ENCODE results near the gene SBF2. TPM values are rescaled to one million over a fixed set of nuclear protein-coding genes. Genes with fewer than 3 reads are reported as not detected.

SBF2 gene
- total RNA-seq, 2 experiments from 2014 or later = 14.2 to 15.2 TPM

GRCh38 chr11:9752091-9752490, 541.9 kb downstream of the SBF2 start:
- DNase-seq (no peak), ATAC-seq (ENCODE audit: poor library complexity) (no peak)
- H3K27ac ChIP-seq (ENCODE audit: low read depth in 1 of 2, low read length in 2 of 2) = no peak overlapping the region
- intact Hi-C loops (cut with DNase I, micrococcal nuclease) = loop anchor here (10.0 kb wide), 3 partner anchors 453 to 793 kb away; partner anchors contain the start of genes AMPD3 (in 1 of the 2) and RNF141 (in 1 of the 2)
- Mint-ChIP-seq H3K4me1 (ENCODE audit: low read depth) (no peaks in the 10 kb centered on the region), H3K4me3 (no peak overlapping the region), H3K36me3 (ENCODE audit: low read depth) (no peaks in the 10 kb centered on the region), H3K9me3 (no peaks in the 10 kb centered on the region), H3K27ac (no peak overlapping the region), H3K27me3 (no peaks in the 10 kb centered on the region)
- no peak overlapping the region for H3K4me3 ChIP-seq (ENCODE audit: low read length)
- H3K27me3 ChIP-seq (ENCODE audit: control insufficient read depth in 1 of 2, insufficient read depth in 2 of 2, low read length in 2 of 2) = no peaks in the 10 kb centered on the region
- CTCF ChIA-PET = no interaction called here
- H3K36me3 ChIP-seq (ENCODE audit: insufficient read depth, low read length) = no peaks in the 10 kb centered on the region
- H3K4me1 ChIP-seq (ENCODE audit: insufficient read depth, low read length) = peaks cover 3% of the 10 kb centered on the region
- H3K9me3 ChIP-seq (ENCODE audit: control insufficient read depth in 1 of 2, insufficient read depth in 1 of 2, low read length in 2 of 2) = no peaks in the 10 kb centered on the region
- POLR2A ChIA-PET = no interaction called here
- TF ChIP-seq CTCF (IDR thresholded peaks at IDR 0.05) = no peak

DNA sequence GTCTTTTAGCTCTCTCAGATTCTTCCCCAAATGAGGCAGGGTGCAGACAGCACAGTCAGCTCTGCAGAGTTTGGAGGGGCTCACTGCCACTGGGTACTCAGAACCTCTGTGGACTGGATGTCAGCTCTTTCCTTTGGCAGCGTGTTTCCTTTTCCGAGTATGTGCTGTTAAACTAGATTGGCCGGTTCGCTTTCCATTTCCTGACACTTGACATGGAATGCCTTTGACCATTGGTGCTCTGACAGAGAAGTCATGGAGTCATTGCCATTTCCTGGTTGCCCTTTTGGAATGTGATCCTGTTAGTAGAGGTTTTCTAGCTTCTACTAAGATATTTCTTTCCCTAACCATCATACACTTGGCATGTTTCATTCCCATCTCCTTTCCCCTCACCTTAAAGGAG, 543.5 kb downstream of the SBF2 start:
- H3K9me3 ChIP-seq (ENCODE audit: control insufficient read depth in 1 of 2, insufficient read depth in 1 of 2, low read length in 2 of 2) = no peaks in the 10 kb centered on the region
- H3K4me3 ChIP-seq (ENCODE audit: low read length) = no peak overlapping the region
- no peak overlapping the region for H3K27ac Mint-ChIP-seq
- ATAC-seq (ENCODE audit: poor library complexity) (no peak), DNase-seq (no peak)
- ChIA-PET CTCF (interaction anchor here (1.2 to 3.5 kb wide), 2 partner anchors 8 to 215 kb away, joined by 5 to 13 read pairs; no protein-coding TSS in a partner anchor), POLR2A (no interaction called here)
- no peaks in the 10 kb centered on the region for H3K36me3 ChIP-seq (ENCODE audit: insufficient read depth, low read length)
- H3K36me3 Mint-ChIP-seq (ENCODE audit: low read depth) = no peaks in the 10 kb centered on the region
- H3K27ac ChIP-seq (ENCODE audit: low read depth in 1 of 2, low read length in 2 of 2) = no peak overlapping the region
- no peaks in the 10 kb centered on the region for H3K9me3 Mint-ChIP-seq
- H3K4me1 ChIP-seq (ENCODE audit: insufficient read depth, low read length) = peaks cover 3% of the 10 kb centered on the region
- H3K4me3 Mint-ChIP-seq = no peak overlapping the region
- intact Hi-C loops (cut with DNase I, micrococcal nuclease) = loop anchor here (10.0 kb wide), 3 partner anchors 454 to 794 kb away; partner anchors contain the start of genes AMPD3 (in 1 of the 2) and RNF141 (in 1 of the 2)
- TF ChIP-seq CTCF (IDR thresholded peaks at IDR 0.05) = no peak
- no peaks in the 10 kb centered on the region for H3K27me3 Mint-ChIP-seq
- H3K27me3 ChIP-seq (ENCODE audit: control insufficient read depth in 1 of 2, insufficient read depth in 2 of 2, low read length in 2 of 2) = no peaks in the 10 kb centered on the region
- no peaks in the 10 kb centered on the region for H3K4me1 Mint-ChIP-seq (ENCODE audit: low read depth)

- peak in 12 of 14 experiments; percentile 20 to 80 (median 46) for DNase-seq
- ATAC-seq (ENCODE audit: poor library complexity) = peak; percentile 99
- H3K4me1 Mint-ChIP-seq (ENCODE audit: low read depth) = no peaks in the 10 kb centered on the region
- H3K9me3 ChIP-seq (ENCODE audit: control insufficient read depth in 1 of 2, insufficient read depth in 1 of 2, low read length in 2 of 2) = no peaks in the 10 kb centered on the region
- ChIA-PET CTCF (interaction anchor here (0.7 to 3.5 kb wide), 8 partner anchors 10 to 218 kb away, joined by 3 to 13 read pairs (median 4); partner anchors contain the start of gene WEE1), POLR2A (interaction anchor here (0.9 to 1.7 kb wide), 3 partner anchors 135 to 288 kb away, joined by 4 to 9 read pairs (median 4); partner anchors contain the start of gene ZNF143)
- H3K9me3 Mint-ChIP-seq = no peaks in the 10 kb centered on the region
- H3K4me3 Mint-ChIP-seq = no peak overlapping the region
- TF ChIP-seq CTCF (IDR thresholded peaks at IDR 0.05) = peak; percentile 53
- H3K27me3 Mint-ChIP-seq = no peaks in the 10 kb centered on the region
- H3K4me3 ChIP-seq (ENCODE audit: low read length) = no peak overlapping the region
- no peak overlapping the region for H3K27ac Mint-ChIP-seq
- no peak overlapping the region for H3K27ac ChIP-seq (ENCODE audit: low read depth in 1 of 2, low read length in 2 of 2)
- no peaks in the 10 kb centered on the region for H3K27me3 ChIP-seq (ENCODE audit: control insufficient read depth in 1 of 2, insufficient read depth in 2 of 2, low read length in 2 of 2)
- no peaks in the 10 kb centered on the region for H3K36me3 ChIP-seq (ENCODE audit: insufficient read depth, low read length)
- peaks cover 3% of the 10 kb centered on the region for H3K4me1 ChIP-seq (ENCODE audit: insufficient read depth, low read length)
- no peaks in the 10 kb centered on the region for H3K36me3 Mint-ChIP-seq (ENCODE audit: low read depth)
- intact Hi-C loops (cut with DNase I, micrococcal nuclease) = loop anchor here (1.0 to 2.0 kb wide), 3 partner anchors 134 to 214 kb away; no protein-coding TSS in a partner anchor
These were observed 545.6 kb downstream of the SBF2 start for GRCh38 chr11:9748361-9748970.
